HG03159 (cell line): ENCODE results near the gene FBRS.
"Not testable (repeated sequence)": the region's sequence is repeated elsewhere in the genome, so short reads cannot be mapped to it uniquely, and the experiment has no call there.

Source experiments
- ATAC-seq: cut with Tn5 transposase; IDR thresholded peaks from one replicate; pipeline ENCODE4 v1.9.1; 2021; ENCODE audit warnings: mild to moderate bottlenecking, moderate library complexity; ENCODE audit not compliant: unreplicated experiment

The FBRS gene

DNA sequence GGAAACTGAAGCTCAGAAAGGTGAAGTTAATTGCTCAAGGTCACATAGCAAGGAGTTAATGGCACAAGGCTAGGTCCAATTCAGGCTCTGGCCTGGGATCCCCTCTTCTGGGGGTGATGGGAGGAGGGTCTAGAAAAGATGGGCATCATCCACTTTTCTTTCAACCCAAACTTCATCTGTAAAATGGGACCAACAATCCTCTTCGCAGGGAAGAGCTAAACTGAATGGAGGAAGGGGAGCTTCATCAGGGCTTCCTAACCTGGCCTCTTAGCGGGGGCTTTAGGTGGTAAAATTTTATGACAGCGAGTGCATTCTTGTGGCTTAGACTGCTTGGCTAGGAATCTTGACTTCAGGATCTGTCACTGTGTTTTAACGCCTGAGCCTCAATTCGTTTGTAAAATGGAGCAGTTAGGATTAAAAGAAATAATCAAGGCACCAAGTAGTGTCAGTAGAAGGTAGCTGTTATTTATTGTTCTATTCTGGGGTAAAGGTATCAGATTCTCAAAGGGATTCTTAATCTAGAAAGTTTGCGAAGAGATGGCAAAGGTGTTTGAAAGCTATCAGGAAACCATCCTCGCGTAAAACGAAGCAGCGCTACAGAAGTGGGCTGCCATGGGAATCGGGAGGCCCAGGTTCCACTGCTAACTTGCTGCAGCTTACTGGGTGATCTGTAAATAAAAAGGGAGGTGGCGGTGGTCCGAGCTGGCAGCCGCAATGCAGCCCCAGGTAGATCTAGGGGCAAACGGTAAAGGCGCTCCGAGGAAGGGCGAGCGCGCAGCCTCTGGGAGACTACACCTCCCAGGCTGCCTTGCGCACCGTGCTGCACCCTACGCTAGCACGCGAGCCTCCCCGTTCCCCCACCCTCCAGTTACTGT lies 39.3 kb downstream of the FBRS start:
- ATAC-seq = peak; percentile 82

DNA sequence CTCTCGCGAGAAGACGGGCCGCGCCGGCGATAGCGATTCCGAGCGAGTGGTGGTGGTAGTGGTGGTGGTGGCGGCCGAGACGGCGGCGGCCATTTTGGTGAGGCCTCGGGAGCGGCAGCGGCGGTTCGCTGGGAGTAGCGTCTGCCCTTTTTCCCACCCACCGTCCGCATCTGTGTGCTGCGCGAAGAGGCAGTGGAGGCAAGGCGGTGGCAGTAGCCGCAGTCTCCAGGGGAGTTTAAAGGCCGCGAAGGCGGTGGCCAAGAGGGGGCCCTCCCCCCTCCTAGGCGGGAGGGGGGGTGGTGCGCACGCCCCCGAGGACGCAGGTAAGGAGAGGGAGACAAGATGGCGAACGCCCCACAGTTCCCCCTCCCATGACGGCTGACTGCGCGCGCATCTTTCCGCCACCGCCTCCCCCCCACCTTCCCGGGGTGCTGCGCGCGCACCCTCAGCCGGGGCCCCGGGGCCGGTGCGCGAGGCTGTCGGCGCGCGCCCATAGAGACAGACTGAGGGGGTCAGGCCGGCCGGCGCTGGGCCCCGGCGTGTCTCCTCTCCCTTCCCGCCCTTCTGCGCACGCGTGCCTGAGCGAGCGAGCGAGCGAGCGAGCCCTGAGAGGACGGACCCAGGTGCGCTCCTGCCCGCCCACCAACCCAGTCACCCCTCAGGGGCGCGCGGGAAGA lies 40.0 kb downstream of the FBRS start:
- peak; percentile 64 for ATAC-seq

DNA sequence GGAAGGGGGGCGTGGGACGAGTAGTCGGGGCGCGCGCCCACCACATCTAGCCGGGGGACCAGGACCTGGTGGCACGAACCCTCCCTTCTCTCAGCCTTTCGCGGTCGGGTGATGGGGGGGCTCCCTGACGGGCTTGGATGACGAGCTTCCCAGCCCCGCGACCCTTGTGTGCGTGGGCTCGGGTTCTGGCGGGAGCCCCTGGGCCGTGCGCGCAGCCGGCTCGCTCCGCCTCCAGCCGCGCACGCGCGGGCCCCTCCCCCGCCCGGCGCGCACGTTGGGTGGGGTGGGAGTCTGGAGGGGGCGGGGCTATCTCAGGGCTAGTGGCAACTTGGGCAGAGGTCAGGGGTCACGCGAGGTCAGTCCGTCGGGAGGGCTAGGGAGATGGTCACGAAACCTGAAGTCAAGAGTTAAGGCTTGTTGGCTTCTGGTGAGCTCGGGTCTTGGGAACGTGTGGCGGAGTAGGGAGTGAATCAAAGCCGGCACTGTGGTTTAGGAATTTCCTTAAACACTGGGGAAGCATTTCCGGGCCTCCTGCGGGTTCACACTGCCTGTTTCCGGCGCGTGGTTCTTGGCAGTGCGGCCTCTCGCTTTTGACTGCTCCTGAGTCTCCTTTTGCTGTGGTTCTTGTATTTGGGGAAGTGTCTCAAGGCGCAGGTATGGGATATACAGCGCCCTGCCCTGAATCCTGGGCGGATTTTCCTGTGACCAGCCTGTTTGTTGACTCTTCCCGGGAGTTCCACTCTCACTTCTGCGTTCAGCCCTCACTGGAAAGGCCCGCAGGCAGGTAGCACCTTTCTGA lies 40.8 kb downstream of the FBRS start, which contains the start of gene SRCAP:
Gene SRCAP, plus strand, starts transcription at position 356 of the 799 bp plus-strand sequence. CDS start 1,654 bp downstream, outside the sequence.
- ATAC-seq = peak; percentile 27

DNA sequence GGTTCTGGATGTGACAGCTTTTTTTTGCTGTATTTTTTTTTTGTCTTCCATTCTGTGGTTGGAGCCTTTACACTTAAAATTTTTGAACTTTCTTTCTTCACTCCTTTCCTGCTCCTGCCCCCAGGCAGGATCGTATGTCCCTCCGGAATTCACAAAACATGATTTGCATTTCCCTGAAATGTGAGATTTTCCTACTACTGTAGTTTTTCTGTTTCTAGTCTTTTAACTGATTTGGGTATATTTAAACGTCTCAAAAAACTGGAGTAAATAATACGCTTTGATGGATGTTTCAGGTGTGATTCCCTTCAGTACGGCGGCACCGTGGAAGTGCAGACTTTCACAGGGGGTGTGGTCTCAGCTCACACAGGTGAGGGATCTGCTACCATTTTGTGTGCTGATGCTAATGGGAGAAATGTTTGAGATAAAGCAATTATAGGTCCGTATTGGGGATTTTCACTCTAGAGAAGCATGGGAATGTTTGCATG lies 41.4 kb downstream of the FBRS start:
- no peak for ATAC-seq

DNA sequence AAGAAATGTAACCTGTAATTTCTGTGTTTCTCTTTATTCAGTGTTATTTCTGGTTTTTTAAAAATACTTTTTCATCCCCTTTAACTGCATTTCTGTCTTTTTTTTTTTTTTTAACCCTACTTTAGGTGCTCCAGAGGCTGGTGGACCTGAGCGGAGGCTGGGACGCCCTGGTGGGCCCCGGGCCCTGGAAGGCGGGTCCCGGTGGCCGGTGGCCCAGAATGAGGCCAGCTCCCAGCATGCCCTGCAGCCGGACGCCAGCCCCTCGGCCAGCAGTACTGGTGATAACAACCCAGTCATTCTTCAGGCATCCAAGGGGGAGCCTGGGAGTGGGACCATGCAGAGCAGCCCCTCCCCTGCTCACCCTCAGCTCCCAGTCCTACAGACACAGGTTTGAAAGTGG lies 42.3 kb downstream of the FBRS start:
- ATAC-seq = no peak

DNA sequence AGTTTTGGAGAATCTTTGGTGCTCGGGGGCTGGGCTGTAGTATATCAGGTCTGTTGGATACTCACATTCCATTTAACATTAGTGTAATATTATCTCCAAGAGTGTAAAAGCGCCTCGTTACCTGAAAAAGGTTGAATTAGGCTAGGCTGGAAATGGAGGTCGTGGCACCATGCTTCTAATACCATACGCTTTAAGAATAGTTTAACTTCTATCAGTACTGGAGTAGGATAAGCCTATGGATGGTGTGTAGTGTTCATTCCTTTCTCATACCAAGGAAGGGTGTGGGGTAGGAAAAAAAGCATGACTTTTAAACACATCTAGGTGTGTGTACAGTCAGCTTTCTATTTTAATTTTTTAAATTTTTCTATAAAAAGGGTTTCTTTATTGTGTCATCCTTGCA lies 42.7 kb downstream of the FBRS start:
- ATAC-seq = no peak

DNA sequence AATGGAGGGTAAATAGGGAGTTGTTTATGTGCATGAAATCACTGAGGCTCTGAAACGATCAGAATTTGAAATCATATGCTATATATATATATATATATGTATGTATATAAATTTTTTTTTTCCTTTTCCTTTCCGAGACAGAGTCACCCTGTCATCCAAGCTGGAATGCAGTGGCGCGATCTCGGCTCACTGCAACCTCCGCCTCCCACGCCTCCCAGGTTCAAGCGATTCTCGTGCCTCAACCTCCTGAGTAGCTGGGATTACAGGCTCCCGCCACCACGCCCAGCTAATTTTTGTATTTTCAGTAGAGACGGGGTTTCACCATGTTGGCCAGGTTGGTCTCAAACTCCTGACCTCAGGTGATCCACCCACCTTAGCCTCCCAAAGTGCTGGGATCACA lies 44.8 kb downstream of the FBRS start:
- ATAC-seq = not testable (repeated sequence)

DNA sequence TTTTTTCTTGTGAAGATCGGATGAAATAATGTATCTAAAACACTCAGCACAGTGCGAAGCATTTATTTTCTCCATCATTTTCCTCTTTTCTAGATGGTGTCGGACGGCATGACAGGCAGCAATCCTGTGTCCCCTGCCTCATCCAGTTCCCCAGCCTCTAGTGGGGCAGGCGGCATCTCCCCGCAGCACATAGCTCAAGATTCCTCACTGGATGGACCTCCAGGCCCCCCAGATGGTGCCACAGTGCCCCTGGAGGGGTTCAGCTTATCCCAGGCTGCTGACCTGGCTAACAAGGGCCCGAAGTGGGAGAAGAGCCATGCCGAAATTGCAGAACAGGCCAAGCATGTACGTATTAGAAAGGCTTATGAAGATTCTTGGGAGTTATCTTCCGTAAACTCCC lies 45.7 kb downstream of the FBRS start:
- no peak for ATAC-seq

DNA sequence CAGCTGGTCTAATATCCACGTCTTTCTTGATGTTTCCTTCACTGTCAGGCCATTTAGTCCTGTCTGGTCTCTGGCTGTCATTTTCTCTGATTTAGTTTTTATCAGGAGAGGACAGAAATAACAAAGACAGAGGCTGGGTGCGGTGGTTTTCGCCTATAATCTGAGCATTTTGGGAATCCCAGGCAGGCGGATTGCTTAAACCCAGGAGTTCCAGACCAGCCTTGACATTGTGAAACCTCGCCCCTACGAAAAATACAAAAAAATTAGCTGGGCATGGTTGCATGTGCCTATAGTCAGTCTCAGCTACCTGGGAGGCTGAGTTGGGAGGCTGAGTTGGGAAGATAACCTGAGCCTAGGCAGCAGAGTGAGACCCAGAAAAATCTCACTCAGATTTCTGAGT lies 47.8 kb downstream of the FBRS start:
- ATAC-seq = no peak

DNA sequence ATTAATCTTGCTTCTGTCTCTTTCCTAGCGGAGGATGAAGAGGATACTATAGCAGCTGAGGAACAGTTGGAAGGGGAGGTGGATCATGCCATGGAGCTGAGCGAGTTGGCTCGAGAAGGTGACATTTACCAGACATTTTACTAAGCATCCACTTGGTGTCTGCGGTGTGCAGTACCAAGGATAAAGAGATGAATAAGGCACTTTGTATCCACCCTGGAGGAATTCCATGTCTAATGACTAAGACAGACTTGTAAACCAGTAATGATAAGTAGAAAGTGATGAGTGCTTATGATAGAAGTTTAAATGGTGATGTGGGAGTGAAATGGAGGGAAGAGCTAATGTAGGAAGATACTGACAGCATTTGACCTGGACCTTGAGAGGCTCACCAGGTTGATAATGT lies 52.7 kb downstream of the FBRS start:
- no peak for ATAC-seq

DNA sequence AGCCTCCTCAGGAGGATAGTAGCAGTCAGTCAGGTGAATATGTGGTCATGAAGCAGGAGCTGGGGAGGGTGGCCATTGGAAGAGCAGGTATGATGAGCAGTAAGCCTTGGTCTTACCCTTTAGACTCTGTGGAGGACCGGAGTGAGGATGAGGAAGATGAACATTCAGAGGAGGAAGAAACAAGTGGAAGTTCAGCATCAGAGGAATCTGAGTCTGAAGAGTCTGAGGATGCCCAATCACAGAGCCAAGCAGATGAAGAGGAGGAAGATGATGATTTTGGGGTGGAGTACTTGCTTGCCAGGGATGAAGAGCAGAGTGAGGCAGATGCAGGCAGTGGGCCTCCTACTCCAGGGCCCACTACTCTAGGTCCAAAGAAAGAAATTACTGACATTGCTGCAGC lies 53.5 kb downstream of the FBRS start:
- ATAC-seq = no peak

DNA sequence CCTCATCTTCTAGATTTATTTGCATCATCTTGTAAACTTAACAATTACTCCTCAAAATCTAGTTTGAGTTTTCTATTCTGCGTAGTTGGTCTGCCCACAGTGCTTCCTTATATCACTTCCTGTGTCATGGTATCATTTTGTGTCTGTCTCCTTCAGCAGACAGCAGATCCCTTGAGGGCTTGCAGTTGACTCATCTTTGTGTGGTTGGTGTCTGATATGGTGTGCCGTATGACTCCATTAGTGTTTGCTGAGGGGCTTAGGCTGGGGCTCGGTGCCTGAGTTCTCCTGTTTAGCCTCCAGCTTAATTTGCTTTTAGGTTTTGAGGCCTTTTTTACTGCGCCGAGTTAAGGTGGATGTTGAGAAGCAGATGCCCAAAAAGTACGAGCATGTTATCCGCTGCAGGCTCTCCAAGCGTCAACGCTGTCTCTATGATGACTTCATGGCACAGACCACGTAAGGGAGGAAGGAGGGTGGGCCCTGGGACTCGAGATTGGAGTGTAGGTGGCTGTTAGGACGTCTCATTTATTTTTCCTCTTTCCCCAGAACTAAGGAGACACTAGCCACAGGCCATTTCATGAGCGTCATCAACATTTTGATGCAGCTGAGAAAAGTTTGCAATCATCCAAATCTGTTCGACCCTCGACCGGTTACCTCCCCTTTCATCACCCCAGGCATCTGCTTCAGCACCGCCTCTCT lies 57.7 kb downstream of the FBRS start:
- no peak for ATAC-seq

DNA sequence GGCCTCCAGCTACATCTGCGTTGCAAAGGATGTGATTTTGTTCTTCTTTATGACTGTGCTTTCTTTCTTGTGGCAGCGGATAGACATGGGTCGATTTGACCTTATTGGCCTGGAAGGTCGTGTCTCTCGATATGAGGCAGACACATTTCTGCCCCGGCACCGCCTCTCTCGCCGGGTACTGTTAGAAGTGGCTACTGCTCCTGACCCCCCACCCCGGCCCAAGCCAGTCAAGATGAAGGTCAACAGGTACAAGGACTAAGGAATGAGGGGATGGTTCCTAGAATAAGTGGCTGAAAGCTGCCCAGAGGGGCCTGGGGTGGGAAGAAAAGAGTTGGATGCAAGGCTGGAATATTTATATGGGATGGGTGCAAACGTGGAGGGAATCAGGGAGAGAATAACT lies 61.9 kb downstream of the FBRS start:
- ATAC-seq = no peak
